ENCODE data around the gene EPHA7.

The EPHA7 gene

GRCh38 chr6:93272896-93273295 lies 146.5 kb downstream of the EPHA7 start:
- Histone ChIP-seq H3K4me3 (ENCODE audit: low read depth, low read length) (no peak overlapping the region), H3K36me3 (replicated peaks) (no peaks in the 10 kb centered on the region), H3K27me3 (replicated peaks) (no peaks in the 10 kb centered on the region), H3K27ac (no peak overlapping the region)
- in situ Hi-C loops (cut with HindIII; ENCODE audit: low pct_ligation_motif_present, low sequenced_read_pairs) = no loop called here
- DNase-seq = no peak
- no peak for TF ChIP-seq CTCF (IDR thresholded peaks at IDR 0.05; ENCODE audit: low read depth, low read length, missing control alignments)

- Histone ChIP-seq H3K4me3 (ENCODE audit: low read depth, low read length) (no peak overlapping the region), H3K27me3 (replicated peaks) (no peaks in the 10 kb centered on the region), H3K27ac (no peak overlapping the region), H3K36me3 (replicated peaks) (no peaks in the 10 kb centered on the region)
- in situ Hi-C loops (cut with HindIII; ENCODE audit: low pct_ligation_motif_present, low sequenced_read_pairs) = no loop called here
- TF ChIP-seq CTCF (IDR thresholded peaks at IDR 0.05; ENCODE audit: low read depth, low read length, missing control alignments) = no peak
- no peak for DNase-seq
Observed at GRCh38 chr6:93272211-93272610, 147.1 kb downstream of the EPHA7 start.

GRCh38 chr6:93266116-93266817 lies 153.1 kb downstream of the EPHA7 start:
- Histone ChIP-seq H3K36me3 (replicated peaks) (no peaks in the 10 kb centered on the region), H3K27ac (no peak overlapping the region), H3K4me3 (ENCODE audit: low read depth, low read length) (no peak overlapping the region), H3K27me3 (replicated peaks) (no peaks in the 10 kb centered on the region)
- in situ Hi-C loops (cut with HindIII; ENCODE audit: low pct_ligation_motif_present, low sequenced_read_pairs) = no loop called here
- no peak for TF ChIP-seq CTCF (IDR thresholded peaks at IDR 0.05; ENCODE audit: low read depth, low read length, missing control alignments)
- DNase-seq = no peak

- no peak for DNase-seq
- in situ Hi-C loops (cut with HindIII; ENCODE audit: low pct_ligation_motif_present, low sequenced_read_pairs) = no loop called here
- TF ChIP-seq CTCF (IDR thresholded peaks at IDR 0.05; ENCODE audit: low read depth, low read length, missing control alignments) = no peak
- Histone ChIP-seq H3K27ac (no peak overlapping the region), H3K4me3 (ENCODE audit: low read depth, low read length) (no peak overlapping the region), H3K27me3 (replicated peaks) (no peaks in the 10 kb centered on the region), H3K36me3 (replicated peaks) (no peaks in the 10 kb centered on the region)
Observed at GRCh38 chr6:93260881-93261280, 158.5 kb downstream of the EPHA7 start.

- Histone ChIP-seq H3K36me3 (replicated peaks) (no peaks in the 10 kb centered on the region), H3K27me3 (replicated peaks) (no peaks in the 10 kb centered on the region), H3K4me3 (ENCODE audit: low read depth, low read length) (no peak overlapping the region), H3K27ac (no peak overlapping the region)
- TF ChIP-seq CTCF (IDR thresholded peaks at IDR 0.05; ENCODE audit: low read depth, low read length, missing control alignments) = no peak
- in situ Hi-C loops (cut with HindIII; ENCODE audit: low pct_ligation_motif_present, low sequenced_read_pairs) = no loop called here
- DNase-seq = no peak
Observed at GRCh38 chr6:93259332-93259731, 160.0 kb downstream of the EPHA7 start.

- Histone ChIP-seq H3K4me3 (ENCODE audit: low read depth, low read length) (no peak overlapping the region), H3K27ac (no peak overlapping the region), H3K27me3 (replicated peaks) (no peaks in the 10 kb centered on the region), H3K36me3 (replicated peaks) (no peaks in the 10 kb centered on the region)
- in situ Hi-C loops (cut with HindIII; ENCODE audit: low pct_ligation_motif_present, low sequenced_read_pairs) = no loop called here
- TF ChIP-seq CTCF (IDR thresholded peaks at IDR 0.05; ENCODE audit: low read depth, low read length, missing control alignments) = no peak
- DNase-seq = no peak
Observed at GRCh38 chr6:93252930-93253329, 166.4 kb downstream of the EPHA7 start.
